Activated CD8-positive, alpha-beta memory T cell treated with anti-CD3 and anti-CD28 coated beads for 36 hours (primary cell): Measurements from ENCODE around the gene ZFP90. TPM values are rescaled to one million over a fixed set of nuclear protein-coding genes. Genes with fewer than 3 reads are reported as not detected.

Experiments used
- total RNA-seq, 2 experiments: library from RNA; stranded (reverse); gene quantifications; one replicate each; pipeline ENCODE4 v1.2.3, GENCODE V29; 2021

The ZFP90 gene
- total RNA-seq, 2 experiments from 2014 or later: 21.2 to 23.2 TPM

Other genes starting within 250 kb of the ZFP90 start
- gene SLC7A6OS, start 228.3 kb upstream of the ZFP90 start, total RNA-seq: 10 to 100 TPM; 20.9 to 22.6 TPM
- gene PRMT7, start 228.3 kb upstream of the ZFP90 start, total RNA-seq: 10 to 100 TPM; 60.2 to 62.9 TPM
- under 1 TPM; 0.19 TPM for gene SMPD3, start 90.8 kb upstream of the ZFP90 start, total RNA-seq
- gene CDH3, start 106.0 kb downstream of the ZFP90 start, total RNA-seq: not detected
- not detected for gene CDH1, start 198.0 kb downstream of the ZFP90 start, total RNA-seq